ENCODE measurements around the gene SFTPD.

Gene SFTPD

DNA sequence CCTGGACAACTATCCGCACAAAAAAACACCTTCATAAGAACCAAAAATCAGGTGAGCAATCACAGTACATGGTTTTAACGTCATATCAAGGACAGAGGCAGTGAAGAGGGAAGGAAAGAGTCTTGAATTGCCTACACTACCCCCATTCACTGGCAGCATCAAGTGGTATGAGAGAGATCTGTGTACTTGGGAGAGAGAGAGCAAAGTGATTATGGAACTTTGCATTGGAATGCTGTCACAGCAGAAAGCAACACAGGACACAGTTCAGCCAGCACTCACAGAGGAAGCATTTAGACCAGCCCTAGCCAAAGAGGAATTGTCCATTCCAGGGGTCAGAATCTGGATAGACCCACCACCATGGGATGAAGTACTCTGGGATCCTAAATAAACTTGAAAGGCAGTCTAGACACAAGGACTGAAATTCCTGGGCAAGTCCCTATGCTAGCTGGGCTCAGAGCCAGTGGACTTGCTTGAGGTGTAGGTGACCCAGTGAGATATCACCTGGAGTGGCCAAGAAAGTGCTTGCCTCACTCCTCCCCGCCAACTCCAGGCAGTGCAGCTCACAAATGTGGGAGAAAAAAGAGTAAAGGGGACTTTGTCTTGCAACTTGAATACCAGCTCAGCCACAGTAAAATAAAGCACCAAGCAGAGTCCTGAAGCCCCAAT lies 30.5 kb upstream of the SFTPD start:
- no peak overlapping the region for H3K4me3 ChIP-seq (ENCODE audit: control insufficient read depth, low read depth, low read length)
- TF ChIP-seq CTCF (IDR thresholded peaks at IDR 0.05; ENCODE audit: control insufficient read depth, insufficient read depth, low read depth, low read length, missing control alignments): no peak
- DNase-seq (ENCODE audit: low read depth): no peak

- DNase-seq (ENCODE audit: low read depth): no peak
- no peak overlapping the region for H3K4me3 ChIP-seq (ENCODE audit: control insufficient read depth, low read depth, low read length)
- no peak for TF ChIP-seq CTCF (IDR thresholded peaks at IDR 0.05; ENCODE audit: control insufficient read depth, insufficient read depth, low read depth, low read length, missing control alignments)
These were observed 28.1 kb upstream of the SFTPD start for GRCh38 chr10:79976999-79977398.

DNA sequence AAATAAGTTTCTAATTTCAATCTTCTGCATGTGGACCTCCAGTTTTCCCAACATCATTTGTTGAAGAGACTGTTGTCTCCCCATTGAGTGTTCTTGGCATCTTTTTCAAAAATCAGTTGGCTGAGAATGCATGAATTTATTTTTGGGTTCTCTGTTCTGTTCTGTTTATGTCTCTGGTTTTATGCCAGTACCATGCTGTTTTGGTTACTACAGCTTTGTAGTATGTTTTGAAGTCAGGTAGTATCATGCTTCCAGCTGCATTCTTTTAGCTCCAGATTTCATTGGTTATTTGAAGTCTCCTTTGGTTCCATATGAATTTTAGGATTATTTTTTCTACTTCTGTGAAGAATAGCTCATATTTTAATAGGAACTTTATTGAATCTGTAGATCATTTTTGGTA lies 21.2 kb upstream of the SFTPD start:
- no peak for TF ChIP-seq CTCF (IDR thresholded peaks at IDR 0.05; ENCODE audit: control insufficient read depth, insufficient read depth, low read depth, low read length, missing control alignments)
- no peak for DNase-seq (ENCODE audit: low read depth)
- no peak overlapping the region for H3K4me3 ChIP-seq (ENCODE audit: control insufficient read depth, low read depth, low read length)

DNA sequence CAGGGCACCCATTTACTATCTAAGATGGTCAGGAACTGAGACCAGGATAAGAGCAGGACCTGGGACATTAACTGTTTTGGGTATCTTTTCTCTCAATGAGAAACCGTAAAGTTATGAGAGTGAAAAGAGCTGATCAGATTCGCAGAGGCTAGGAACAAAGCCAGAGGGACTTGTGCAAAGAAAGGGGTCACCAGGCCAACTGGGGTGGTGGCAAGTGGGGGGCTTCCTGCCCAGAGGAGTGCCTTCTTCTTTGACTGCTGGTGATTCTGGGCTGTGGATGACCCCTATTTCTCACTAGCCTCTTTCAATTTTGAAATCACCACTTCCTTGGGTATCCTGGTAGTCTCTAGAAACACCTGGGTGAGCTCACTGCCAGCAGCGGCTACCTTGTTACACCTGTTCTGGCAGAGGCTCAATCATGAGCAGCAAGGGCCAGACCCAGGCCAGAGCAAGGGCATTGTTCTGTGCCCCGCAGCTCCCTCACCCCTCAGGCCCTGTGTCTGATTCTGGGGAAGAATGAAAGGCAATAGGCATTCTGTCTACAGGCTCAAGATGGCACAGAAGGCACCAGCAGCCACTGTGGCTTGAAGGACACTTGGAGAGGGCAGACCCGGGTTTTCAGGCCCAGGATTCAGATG lies 999 bp downstream of the SFTPD start:
- DNase-seq (ENCODE audit: low read depth): no peak
- no peak overlapping the region for H3K4me3 ChIP-seq (ENCODE audit: control insufficient read depth, low read depth, low read length)
- no peak for TF ChIP-seq CTCF (IDR thresholded peaks at IDR 0.05; ENCODE audit: control insufficient read depth, insufficient read depth, low read depth, low read length, missing control alignments)

DNA sequence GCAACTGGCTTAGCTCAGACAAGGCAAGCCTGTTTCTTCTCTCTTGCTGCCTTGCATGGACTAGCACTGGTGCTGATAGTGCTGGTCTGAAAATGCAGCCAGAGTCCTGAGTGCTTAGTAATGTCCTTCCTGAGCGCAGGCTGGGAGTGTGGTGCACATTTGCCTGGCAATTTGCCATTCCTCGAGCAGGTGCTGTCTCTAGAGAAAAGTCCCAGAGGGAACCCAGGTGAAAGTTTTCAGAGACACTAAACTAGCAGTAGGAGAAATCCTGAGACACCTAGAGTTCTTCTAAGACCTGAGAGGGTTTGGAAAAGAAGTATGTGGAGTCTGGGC lies 1.9 kb downstream of the SFTPD start:
- H3K4me3 ChIP-seq (ENCODE audit: control insufficient read depth, low read depth, low read length): no peak overlapping the region
- no peak for DNase-seq (ENCODE audit: low read depth)
- TF ChIP-seq CTCF (IDR thresholded peaks at IDR 0.05; ENCODE audit: control insufficient read depth, insufficient read depth, low read depth, low read length, missing control alignments): no peak

DNA sequence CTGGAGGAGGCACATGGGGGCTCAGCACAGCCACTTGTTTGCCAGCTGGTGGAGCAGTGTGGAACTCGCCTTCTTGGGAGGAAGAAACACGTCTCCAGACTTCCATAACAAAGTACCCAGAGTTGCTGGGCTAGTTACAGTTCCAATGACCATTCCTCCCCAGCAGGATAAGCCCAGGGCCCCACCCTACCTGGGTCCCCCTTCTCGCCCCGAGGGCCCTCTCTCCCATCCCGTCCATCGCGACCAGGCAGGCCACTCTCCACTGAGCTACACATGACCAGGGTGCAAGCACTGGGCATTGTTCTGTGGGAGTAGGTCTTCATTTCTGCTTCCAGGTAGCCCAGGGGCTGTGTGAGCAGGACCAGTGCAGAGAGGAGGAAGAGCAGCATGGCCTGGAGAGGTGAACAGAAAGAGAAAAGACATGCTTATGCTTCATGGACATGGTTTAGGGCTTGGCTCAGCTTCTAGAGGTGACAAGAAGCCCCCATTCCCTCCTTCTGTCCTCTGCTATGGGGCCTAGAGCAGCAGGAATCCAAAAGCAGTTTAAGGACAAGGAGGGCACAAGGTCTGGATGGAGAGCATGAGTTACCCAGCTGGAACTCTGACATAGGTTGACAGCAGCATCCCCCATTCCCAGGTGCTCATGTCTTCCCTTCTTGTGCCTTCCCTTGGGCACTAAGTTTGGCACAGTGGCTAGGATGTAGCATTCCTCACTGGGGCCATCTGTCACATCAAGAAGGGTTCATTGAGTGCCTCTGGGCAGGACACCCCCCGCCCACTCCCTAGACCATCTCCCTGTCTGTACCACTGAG lies 2.4 kb downstream of the SFTPD start:
- TF ChIP-seq CTCF (IDR thresholded peaks at IDR 0.05; ENCODE audit: control insufficient read depth, insufficient read depth, low read depth, low read length, missing control alignments): no peak
- DNase-seq (ENCODE audit: low read depth): no peak
- H3K4me3 ChIP-seq (ENCODE audit: control insufficient read depth, low read depth, low read length): no peak overlapping the region
